Subcutaneous adipose tissue (tissue), 4 donors: ENCODE data around the gene MTMR11. TPM values are rescaled to one million over a fixed set of nuclear protein-coding genes. Genes with fewer than 3 reads are reported as not detected.

Experiments used
- total RNA-seq, 4 donors: library from RNA; depleted of rRNA; stranded (reverse); fragments of >200 nt; gene quantifications; one replicate each; pipeline ENCODE4 v1.1.0, GENCODE V29; 2016
- TF ChIP-seq, protein P1 (sequence below): fragments of 450-650 bp; IDR thresholded peaks from one replicate; pipeline ENCODE4 v1.5.1; 2016; ENCODE audit warnings: low read depth, mild to moderate bottlenecking, control low read depth, antibody characterized with exemption, moderate library complexity

Gene MTMR11
- total RNA-seq, 4 donors from 2014 or later: 2.1 to 13.6 (median 3.7) TPM

DNA sequence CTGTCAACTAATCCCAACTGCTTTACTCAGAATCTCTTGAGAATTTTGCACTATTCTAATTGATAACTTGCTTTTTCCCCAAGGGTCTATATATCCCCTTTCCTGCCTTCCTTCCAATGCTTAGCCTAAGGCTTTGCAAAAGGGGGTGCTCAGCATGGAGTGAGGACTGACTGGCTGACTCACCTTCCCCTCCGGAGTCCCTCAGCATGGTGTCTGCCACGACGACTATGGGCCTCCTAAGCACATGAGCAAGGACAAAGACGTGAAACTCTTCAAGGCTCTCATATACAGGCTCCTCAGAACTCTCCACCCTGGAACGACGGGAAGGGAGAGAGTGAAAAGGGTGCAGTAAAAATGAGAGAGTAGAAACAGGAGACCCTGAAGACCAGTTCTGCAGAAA, 13.2 kb upstream of the MTMR11 start:
- TF ChIP-seq, protein P1, sequence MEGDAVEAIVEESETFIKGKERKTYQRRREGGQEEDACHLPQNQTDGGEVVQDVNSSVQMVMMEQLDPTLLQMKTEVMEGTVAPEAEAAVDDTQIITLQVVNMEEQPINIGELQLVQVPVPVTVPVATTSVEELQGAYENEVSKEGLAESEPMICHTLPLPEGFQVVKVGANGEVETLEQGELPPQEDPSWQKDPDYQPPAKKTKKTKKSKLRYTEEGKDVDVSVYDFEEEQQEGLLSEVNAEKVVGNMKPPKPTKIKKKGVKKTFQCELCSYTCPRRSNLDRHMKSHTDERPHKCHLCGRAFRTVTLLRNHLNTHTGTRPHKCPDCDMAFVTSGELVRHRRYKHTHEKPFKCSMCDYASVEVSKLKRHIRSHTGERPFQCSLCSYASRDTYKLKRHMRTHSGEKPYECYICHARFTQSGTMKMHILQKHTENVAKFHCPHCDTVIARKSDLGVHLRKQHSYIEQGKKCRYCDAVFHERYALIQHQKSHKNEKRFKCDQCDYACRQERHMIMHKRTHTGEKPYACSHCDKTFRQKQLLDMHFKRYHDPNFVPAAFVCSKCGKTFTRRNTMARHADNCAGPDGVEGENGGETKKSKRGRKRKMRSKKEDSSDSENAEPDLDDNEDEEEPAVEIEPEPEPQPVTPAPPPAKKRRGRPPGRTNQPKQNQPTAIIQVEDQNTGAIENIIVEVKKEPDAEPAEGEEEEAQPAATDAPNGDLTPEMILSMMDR: no peak

DNA sequence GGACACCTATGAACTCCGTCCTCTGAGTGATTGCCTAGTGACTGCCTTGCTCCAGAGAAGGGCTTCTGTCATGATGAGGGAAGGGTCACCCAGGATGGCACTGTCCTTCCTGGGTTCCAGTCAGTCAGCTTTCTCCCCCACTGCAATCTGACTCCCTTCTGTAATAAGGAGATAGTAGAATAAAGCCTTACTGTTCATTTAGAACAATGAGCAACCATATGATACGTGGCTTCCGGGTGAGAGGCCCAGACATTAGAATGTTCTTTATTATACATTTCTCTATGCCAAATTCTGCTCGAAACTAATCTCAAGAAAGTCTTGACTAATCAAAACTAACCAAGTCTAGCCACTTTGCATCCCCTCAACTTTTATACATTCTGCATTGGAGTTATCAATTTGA, 8.5 kb upstream of the MTMR11 start:
- TF ChIP-seq, protein P1: no peak

DNA sequence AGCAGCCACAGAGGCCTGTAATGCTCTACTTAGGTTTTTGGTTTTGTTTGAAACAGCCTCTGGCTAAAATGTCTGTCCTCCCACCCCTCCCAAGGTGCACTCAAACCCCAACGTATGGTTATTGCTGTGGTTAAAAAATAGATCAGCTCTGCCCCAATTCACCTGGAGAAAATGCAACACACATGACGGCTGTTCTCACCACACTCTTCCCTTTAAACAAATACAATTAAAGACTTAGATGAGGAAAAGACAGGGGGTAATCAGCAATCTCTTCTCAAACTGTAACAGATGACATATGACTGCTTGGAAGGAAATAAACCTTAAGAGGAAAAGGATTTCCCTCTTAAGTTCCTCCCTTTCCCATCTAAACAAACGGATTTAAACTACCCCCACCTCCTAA, 6.2 kb upstream of the MTMR11 start:
- TF ChIP-seq, protein P1: no peak

DNA sequence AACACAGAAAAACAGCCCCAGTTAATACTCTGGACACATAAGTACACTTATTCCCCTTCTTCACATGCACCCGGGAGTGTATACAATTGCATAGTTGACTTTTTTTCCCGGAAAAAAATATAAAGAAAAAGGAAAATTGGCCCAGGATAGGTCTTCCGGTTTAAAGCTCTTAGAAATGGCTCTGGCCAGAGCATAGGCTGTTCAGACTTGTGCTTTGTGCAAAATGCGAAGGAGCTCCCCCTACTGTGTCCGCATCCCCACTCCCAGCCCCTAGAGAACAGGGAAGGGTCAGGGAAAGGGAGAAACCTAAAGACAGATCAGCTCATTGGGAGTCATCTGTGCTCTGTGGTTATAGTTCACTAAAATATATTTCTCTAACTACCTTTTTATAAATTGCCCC, 5.5 kb upstream of the MTMR11 start:
- TF ChIP-seq, protein P1: no peak

DNA sequence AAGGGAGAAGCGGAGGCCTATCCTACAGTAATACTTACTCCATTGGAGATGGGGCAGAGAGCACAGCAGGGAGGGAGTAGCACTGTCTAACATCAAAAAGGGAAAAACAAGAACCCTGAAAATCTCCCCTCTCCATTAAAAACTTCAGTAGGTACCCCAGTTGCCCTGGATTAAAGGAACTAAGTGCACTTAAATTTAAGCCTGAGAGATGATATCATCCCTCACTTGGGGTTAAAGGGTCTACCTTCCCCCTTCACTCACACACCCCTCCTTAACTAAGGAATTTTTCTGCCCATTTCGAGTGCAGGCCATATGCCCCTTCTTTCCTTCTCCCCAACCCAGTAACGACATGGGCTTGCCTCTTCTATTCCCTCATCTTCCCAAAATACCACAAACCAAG, 3.7 kb upstream of the MTMR11 start:
- TF ChIP-seq, protein P1: no peak

DNA sequence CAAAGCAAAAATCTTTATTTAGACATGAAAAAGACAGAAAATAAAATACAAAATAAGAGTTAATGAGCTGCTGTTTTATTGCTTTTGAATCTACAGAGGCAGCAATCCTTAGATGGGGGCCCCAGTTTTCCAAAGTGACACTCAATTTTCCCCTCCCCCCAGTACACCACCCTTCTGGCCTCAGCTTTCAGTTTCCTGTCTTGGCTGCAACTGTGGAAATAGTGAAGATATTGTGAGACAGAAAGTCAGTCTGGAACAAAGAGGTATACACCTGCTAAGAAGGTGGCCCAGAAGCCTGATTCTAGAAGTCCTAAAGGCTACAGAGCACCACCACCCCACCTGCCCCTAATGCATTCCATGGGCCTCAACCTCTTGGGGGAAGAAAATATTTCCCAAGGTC, 1.1 kb upstream of the MTMR11 start:
- TF ChIP-seq, protein P1: no peak

DNA sequence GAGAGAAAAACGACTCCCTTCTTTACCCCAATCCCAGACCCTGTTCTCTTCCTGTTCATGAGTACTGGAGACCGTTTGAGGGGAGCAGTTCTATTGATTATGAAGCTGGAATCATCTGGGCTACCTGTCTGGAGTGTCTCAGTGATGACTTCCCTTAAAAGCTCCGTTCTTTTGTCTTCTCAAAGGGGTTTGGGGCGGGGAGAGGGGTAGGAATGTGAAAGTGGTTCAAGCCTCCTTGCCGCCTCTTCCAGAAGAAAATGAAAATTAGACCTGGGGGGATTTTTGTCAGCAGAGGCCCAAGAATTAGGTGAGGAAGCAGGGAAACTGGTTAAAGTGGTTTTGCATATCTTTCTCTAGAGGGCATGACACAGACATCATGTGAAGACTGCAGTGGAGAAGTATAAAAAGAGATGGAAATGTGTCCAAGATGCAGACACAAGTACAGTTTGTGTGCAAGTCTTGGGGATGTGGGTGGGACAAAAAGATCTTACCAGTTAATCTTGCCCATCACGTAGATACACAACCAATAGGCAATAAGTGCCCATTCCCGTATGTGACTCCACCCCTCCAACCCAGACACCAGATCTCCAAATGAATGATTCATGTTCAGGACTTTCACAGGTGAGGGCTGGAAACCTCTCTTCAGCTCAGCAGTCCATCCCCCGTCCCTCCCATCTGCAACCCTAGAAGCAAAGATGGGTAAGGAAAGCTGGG, 470 bp upstream of the MTMR11 start:
- TF ChIP-seq, protein P1: no peak
